ENCODE data around the gene SLC30A3. TPM values are rescaled to one million over a fixed set of nuclear protein-coding genes. Genes with fewer than 3 reads are reported as not detected.

Gene SLC30A3
- total RNA-seq, 2 donors from 2014 or later, result 1.5 to 2.8 TPM

GRCh38 chr2:27236136-27236535 lies 26.7 kb downstream of the SLC30A3 start:
- Mint-ChIP-seq H3K4me3 (no peak overlapping the region), H3K36me3 (ENCODE audit: low read depth) (peaks cover 94% of the 10 kb centered on the region), H3K4me1 (no peaks in the 10 kb centered on the region), H3K9me3 (no peaks in the 10 kb centered on the region), H3K27ac (no peak overlapping the region), H3K27me3 (ENCODE audit: insufficient read depth) (no peaks in the 10 kb centered on the region)
- WGBS, 2 experiments (ENCODE audit: insufficient coverage in 1 of 2, insufficient read length in 1 of 2), result 95 to 97% methylated on average over 11 to 12 of the region's 12 CpGs
- no peaks in the 10 kb centered on the region for H3K9me3 ChIP-seq (ENCODE audit: control insufficient read depth, low read length)
- TF ChIP-seq, protein P1, sequence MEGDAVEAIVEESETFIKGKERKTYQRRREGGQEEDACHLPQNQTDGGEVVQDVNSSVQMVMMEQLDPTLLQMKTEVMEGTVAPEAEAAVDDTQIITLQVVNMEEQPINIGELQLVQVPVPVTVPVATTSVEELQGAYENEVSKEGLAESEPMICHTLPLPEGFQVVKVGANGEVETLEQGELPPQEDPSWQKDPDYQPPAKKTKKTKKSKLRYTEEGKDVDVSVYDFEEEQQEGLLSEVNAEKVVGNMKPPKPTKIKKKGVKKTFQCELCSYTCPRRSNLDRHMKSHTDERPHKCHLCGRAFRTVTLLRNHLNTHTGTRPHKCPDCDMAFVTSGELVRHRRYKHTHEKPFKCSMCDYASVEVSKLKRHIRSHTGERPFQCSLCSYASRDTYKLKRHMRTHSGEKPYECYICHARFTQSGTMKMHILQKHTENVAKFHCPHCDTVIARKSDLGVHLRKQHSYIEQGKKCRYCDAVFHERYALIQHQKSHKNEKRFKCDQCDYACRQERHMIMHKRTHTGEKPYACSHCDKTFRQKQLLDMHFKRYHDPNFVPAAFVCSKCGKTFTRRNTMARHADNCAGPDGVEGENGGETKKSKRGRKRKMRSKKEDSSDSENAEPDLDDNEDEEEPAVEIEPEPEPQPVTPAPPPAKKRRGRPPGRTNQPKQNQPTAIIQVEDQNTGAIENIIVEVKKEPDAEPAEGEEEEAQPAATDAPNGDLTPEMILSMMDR (conservative IDR thresholded peaks at IDR 0.05), result no peak
- H3K4me1 ChIP-seq (ENCODE audit: control insufficient read depth, insufficient read depth, low read length), result no peaks in the 10 kb centered on the region
- no peak overlapping the region for H3K9ac ChIP-seq (ENCODE audit: extremely low read depth, low read length, poor library complexity, severe bottlenecking)
- no peak overlapping the region for H3K4me3 ChIP-seq (ENCODE audit: low read length)
- H3K27ac ChIP-seq (ENCODE audit: low read depth, low read length), result no peak overlapping the region
- H3K27me3 ChIP-seq (ENCODE audit: control insufficient read depth, insufficient read depth, low read length, poor library complexity, severe bottlenecking), result no peaks in the 10 kb centered on the region
- H3K36me3 ChIP-seq (ENCODE audit: control insufficient read depth, insufficient read depth, low read length), result peaks cover 94% of the 10 kb centered on the region
- DNase-seq, result no peak

DNA sequence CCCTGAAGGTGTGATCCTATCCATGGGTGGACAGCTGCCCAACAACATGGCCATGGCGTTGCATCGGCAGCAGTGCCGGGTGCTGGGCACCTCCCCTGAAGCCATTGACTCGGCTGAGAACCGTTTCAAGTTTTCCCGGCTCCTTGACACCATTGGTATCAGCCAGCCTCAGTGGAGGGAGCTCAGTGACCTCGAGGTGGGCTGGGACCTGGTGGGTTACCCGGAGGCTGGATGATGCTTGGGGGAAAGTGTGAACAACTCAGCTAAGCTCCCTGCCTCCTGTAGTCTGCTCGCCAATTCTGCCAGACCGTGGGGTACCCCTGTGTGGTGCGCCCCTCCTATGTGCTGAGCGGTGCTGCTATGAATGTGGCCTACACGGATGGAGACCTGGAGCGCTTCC lies 29.5 kb downstream of the SLC30A3 start:
- no peak overlapping the region for H3K4me3 ChIP-seq (ENCODE audit: low read length)
- H3K9ac ChIP-seq (ENCODE audit: extremely low read depth, low read length, poor library complexity, severe bottlenecking), result no peak overlapping the region
- H3K27me3 ChIP-seq (ENCODE audit: control insufficient read depth, insufficient read depth, low read length, poor library complexity, severe bottlenecking), result no peaks in the 10 kb centered on the region
- peaks cover 89% of the 10 kb centered on the region for H3K36me3 ChIP-seq (ENCODE audit: control insufficient read depth, insufficient read depth, low read length)
- WGBS, 2 experiments (ENCODE audit: insufficient coverage in 1 of 2, insufficient read length in 1 of 2), result 95 to 97% methylated on average over 11 to 14 of the region's 14 CpGs
- no peaks in the 10 kb centered on the region for H3K27me3 Mint-ChIP-seq (ENCODE audit: insufficient read depth)
- DNase-seq, result no peak
- H3K27ac Mint-ChIP-seq, result no peak overlapping the region
- no peaks in the 10 kb centered on the region for H3K9me3 Mint-ChIP-seq
- no peak overlapping the region for H3K27ac ChIP-seq (ENCODE audit: low read depth, low read length)
- no peak overlapping the region for H3K4me3 Mint-ChIP-seq
- no peaks in the 10 kb centered on the region for H3K4me1 ChIP-seq (ENCODE audit: control insufficient read depth, insufficient read depth, low read length)
- H3K36me3 Mint-ChIP-seq (ENCODE audit: low read depth), result peaks cover 84% of the 10 kb centered on the region
- no peaks in the 10 kb centered on the region for H3K9me3 ChIP-seq (ENCODE audit: control insufficient read depth, low read length)
- TF ChIP-seq, protein P1 (conservative IDR thresholded peaks at IDR 0.05), result no peak
- no peaks in the 10 kb centered on the region for H3K4me1 Mint-ChIP-seq

DNA sequence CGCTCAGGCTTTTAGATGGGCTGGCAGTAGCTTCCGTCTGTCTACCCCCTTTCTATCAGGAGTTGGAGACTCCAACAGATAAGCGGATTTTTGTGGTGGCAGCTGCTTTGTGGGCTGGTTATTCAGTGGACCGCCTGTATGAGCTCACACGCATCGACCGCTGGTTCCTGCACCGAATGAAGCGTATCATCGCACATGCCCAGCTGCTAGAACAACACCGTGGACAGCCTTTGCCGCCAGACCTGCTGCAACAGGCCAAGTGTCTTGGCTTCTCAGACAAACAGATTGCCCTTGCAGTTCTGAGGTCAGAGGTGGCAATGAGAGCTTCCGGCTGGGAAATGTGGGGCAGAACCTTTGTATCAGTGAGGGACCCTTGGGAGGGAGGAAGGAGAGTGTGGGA lies 30.9 kb downstream of the SLC30A3 start:
- H3K4me3 Mint-ChIP-seq, result no peak overlapping the region
- H3K4me1 ChIP-seq (ENCODE audit: control insufficient read depth, insufficient read depth, low read length), result no peaks in the 10 kb centered on the region
- H3K9ac ChIP-seq (ENCODE audit: extremely low read depth, low read length, poor library complexity, severe bottlenecking), result no peak overlapping the region
- H3K4me1 Mint-ChIP-seq, result no peaks in the 10 kb centered on the region
- H3K27me3 Mint-ChIP-seq (ENCODE audit: insufficient read depth), result no peaks in the 10 kb centered on the region
- no peaks in the 10 kb centered on the region for H3K9me3 Mint-ChIP-seq
- WGBS, 2 experiments (ENCODE audit: insufficient coverage in 1 of 2, insufficient read length in 1 of 2), result 97 to 98% methylated on average over 13 of the region's 13 CpGs
- no peaks in the 10 kb centered on the region for H3K27me3 ChIP-seq (ENCODE audit: control insufficient read depth, insufficient read depth, low read length, poor library complexity, severe bottlenecking)
- H3K27ac Mint-ChIP-seq, result no peak overlapping the region
- DNase-seq, result no peak
- H3K4me3 ChIP-seq (ENCODE audit: low read length), result no peak overlapping the region
- H3K27ac ChIP-seq (ENCODE audit: low read depth, low read length), result no peak overlapping the region
- no peaks in the 10 kb centered on the region for H3K9me3 ChIP-seq (ENCODE audit: control insufficient read depth, low read length)
- TF ChIP-seq, protein P1 (conservative IDR thresholded peaks at IDR 0.05), result no peak
- H3K36me3 Mint-ChIP-seq (ENCODE audit: low read depth), result peaks cover 85% of the 10 kb centered on the region
- peaks cover 90% of the 10 kb centered on the region for H3K36me3 ChIP-seq (ENCODE audit: control insufficient read depth, insufficient read depth, low read length)
